ENCODE measurements around the gene BRMS1. TPM values are rescaled to one million over a fixed set of nuclear protein-coding genes. Genes with fewer than 3 reads are reported as not detected.
"Not testable (repeated sequence)": the region's sequence is repeated elsewhere in the genome, so short reads cannot be mapped to it uniquely, and the experiment has no call there.

The BRMS1 gene
- total RNA-seq = 42.5 and 44.9 TPM in 2 replicates

- intact Hi-C loops (cut with micrococcal nuclease) = loop anchor here (1.0 to 5.0 kb wide), 5 partner anchors 32 to 292 kb away; partner anchors contain the start of genes MRPL11, RBM14, SF3B2 and YIF1A
Observed at GRCh38 chr11:66344550-66345315, at the start of gene BRMS1. Gene BRMS1 (minus strand): TSS chr11:66345104. CDS start chr11:66342234, 2,870 bp downstream.

GRCh38 chr11:66393954-66394353, 49.0 kb upstream of the BRMS1 start:
- intact Hi-C loops (cut with micrococcal nuclease) = no loop called here

GRCh38 chr11:66391322-66391721, 46.4 kb upstream of the BRMS1 start:
- intact Hi-C loops (cut with micrococcal nuclease) = no loop called here

GRCh38 chr11:66388780-66389386, 44.0 kb upstream of the BRMS1 start:
- intact Hi-C loops (cut with micrococcal nuclease) = loop anchor here (1.0 kb wide), 1 partner anchor 78 kb away; no protein-coding TSS in a partner anchor

GRCh38 chr11:66386171-66387069, 41.5 kb upstream of the BRMS1 start:
- intact Hi-C loops (cut with micrococcal nuclease) = no loop called here

- intact Hi-C loops (cut with micrococcal nuclease) = not testable (repeated sequence)
Observed at GRCh38 chr11:66384316-66384715, 39.4 kb upstream of the BRMS1 start.

- intact Hi-C loops (cut with micrococcal nuclease) = not testable (repeated sequence)
Observed at GRCh38 chr11:66380264-66380663, 35.4 kb upstream of the BRMS1 start.

GRCh38 chr11:66373690-66374287, 28.9 kb upstream of the BRMS1 start:
- intact Hi-C loops (cut with micrococcal nuclease) = not testable (repeated sequence)

GRCh38 chr11:66373265-66373664, 28.4 kb upstream of the BRMS1 start:
- intact Hi-C loops (cut with micrococcal nuclease) = no loop called here

- intact Hi-C loops (cut with micrococcal nuclease) = loop anchor here (1.0 kb wide), 1 partner anchor 24 kb away; no protein-coding TSS in a partner anchor
Observed at GRCh38 chr11:66371627-66372415, 26.9 kb upstream of the BRMS1 start, which contains the start of gene SLC29A2. Gene SLC29A2 (minus strand): TSS chr11:66371760. CDS start chr11:66371591, 169 bp downstream.

- intact Hi-C loops (cut with micrococcal nuclease) = no loop called here
Observed at GRCh38 chr11:66369073-66369894, 24.4 kb upstream of the BRMS1 start.

GRCh38 chr11:66368484-66368883, 23.6 kb upstream of the BRMS1 start:
- intact Hi-C loops (cut with micrococcal nuclease) = no loop called here

GRCh38 chr11:66367561-66368312, 22.8 kb upstream of the BRMS1 start:
- intact Hi-C loops (cut with micrococcal nuclease) = no loop called here

- intact Hi-C loops (cut with micrococcal nuclease) = no loop called here
Observed at GRCh38 chr11:66366844-66367477, 22.1 kb upstream of the BRMS1 start.

GRCh38 chr11:66365711-66366619, 21.1 kb upstream of the BRMS1 start:
- intact Hi-C loops (cut with micrococcal nuclease) = no loop called here

GRCh38 chr11:66365166-66365565, 20.3 kb upstream of the BRMS1 start:
- intact Hi-C loops (cut with micrococcal nuclease) = no loop called here
